Smooth muscle cell (in vitro differentiated cells): ENCODE measurements around the gene SACM1L. TPM values are rescaled to one million over a fixed set of nuclear protein-coding genes. Genes with fewer than 3 reads are reported as not detected.

Experiments used
- DNase-seq: peaks from one replicate; lab custom pipeline; 2025; ENCODE audit not compliant: unreplicated experiment; lab: John Stamatoyannopoulos, UW
- H2AFZ ChIP-seq: fragments of 200-600 bp; sonication (generic); 2 replicates; pipeline ENCODE4 v1.6.0; 2016; ENCODE audit warnings: antibody characterized with exemption, low read depth, mild to moderate bottlenecking
- H3F3A ChIP-seq: fragments of 200-600 bp; sonication (generic); 2 replicates; pipeline ENCODE4 v1.6.0; 2017; ENCODE audit warnings: antibody characterized with exemption, low read depth
- H3K27ac ChIP-seq: fragments of 200-600 bp; sonication (generic); 2 replicates; pipeline ENCODE4 v1.5.1; 2016; ENCODE audit warnings: low read depth, mild to moderate bottlenecking
- H3K27me3 ChIP-seq: fragments of 200-600 bp; sonication (generic); 2 replicates; pipeline ENCODE4 v1.6.1; 2016; ENCODE audit warnings: low read depth, mild to moderate bottlenecking
- H3K36me3 ChIP-seq: fragments of 200-600 bp; sonication (generic); 2 replicates; pipeline ENCODE4 v1.5.1; 2016; ENCODE audit warnings: low read depth
- H3K4me1 ChIP-seq: fragments of 200-600 bp; sonication (generic); 2 replicates; pipeline ENCODE4 v1.5.1; 2016; ENCODE audit warnings: low read depth
- H3K4me2 ChIP-seq: fragments of 200-600 bp; sonication (generic); 2 replicates; pipeline ENCODE4 v1.6.0; 2016; ENCODE audit warnings: mild to moderate bottlenecking
- H3K4me3 ChIP-seq: fragments of 200-600 bp; sonication (generic); 2 replicates; pipeline ENCODE4 v1.5.1; 2016; ENCODE audit warnings: mild to moderate bottlenecking
- H3K79me2 ChIP-seq: fragments of 200-600 bp; sonication (generic); 2 replicates; pipeline ENCODE4 v1.6.0; 2016; ENCODE audit warnings: low read depth, mild to moderate bottlenecking
- H3K9ac ChIP-seq: fragments of 200-600 bp; sonication (generic); 2 replicates; pipeline ENCODE4 v1.6.0; 2016; ENCODE audit warnings: low read depth
- H3K9me3 ChIP-seq: fragments of 200-600 bp; sonication (generic); replicated peaks from 2 replicates; pipeline ENCODE4 v1.5.1; 2016; ENCODE audit warnings: low read depth
- H4K20me1 ChIP-seq: fragments of 200-600 bp; sonication (generic); 2 replicates; pipeline ENCODE4 v1.6.0; 2016; ENCODE audit warnings: low read depth
- CTCF ChIP-seq: fragments of 200-600 bp; sonication (generic); IDR thresholded peaks from 2 replicates; pipeline ENCODE4 v1.5.1; 2017; ENCODE audit warnings: borderline replicate concordance, mild to moderate bottlenecking, antibody characterized with exemption; ENCODE audit not compliant: insufficient read depth, poor library complexity, severe bottlenecking
- WGBS: methylation state at CpG from one replicate; pipeline ENCODE4 v1.1.7; 2016; ENCODE audit warnings: low lambda C conversion rate; 5-methylcytosine and 5-hydroxymethylcytosine counted together
- polyA plus RNA-seq: library from polyadenylated mRNA; unstranded; fragments of >200 nt; fragmentation: Nextera tagmentation; extraction: Ambion mirVana; gene quantifications from 2 replicates; pipeline ENCODE4 v1.2.1, GENCODE V29; 2016
- total RNA-seq: library from RNA; depleted of rRNA; stranded (reverse); fragments of >200 nt; gene quantifications from 2 replicates; pipeline ENCODE4 v1.2.3, GENCODE V29; 2014

Gene SACM1L
- total and polyA plus RNA-seq, 2 experiments from 2014 or later, result 12.9 to 24.7 TPM

GRCh38 chr3:45742461-45743089, 53.4 kb downstream of the SACM1L start:
- Histone ChIP-seq H4K20me1 (no peaks in the 10 kb centered on the region), H3K9ac (no peak overlapping the region), H3K4me2 (no peak overlapping the region), H3K4me1 (no peaks in the 10 kb centered on the region), H3K27ac (no peak overlapping the region), H3K79me2 (no peaks in the 10 kb centered on the region), H2AFZ (no peak overlapping the region), H3K9me3 (no peaks in the 10 kb centered on the region), H3K27me3 (no peaks in the 10 kb centered on the region), H3K4me3 (no peak overlapping the region), H3K36me3 (peaks cover 38% of the 10 kb centered on the region), H3F3A (no peaks in the 10 kb centered on the region)
- WGBS, result 98% methylated on average over 4 of the region's 4 CpGs
- TF ChIP-seq CTCF, result no peak
- no peak for DNase-seq

GRCh38 chr3:45746165-45746776, 57.1 kb downstream of the SACM1L start:
- DNase-seq, result no peak
- H4K20me1 ChIP-seq, result no peaks in the 10 kb centered on the region
- WGBS, result 95% methylated on average over 29 of the region's 32 CpGs
- H3F3A ChIP-seq, result no peaks in the 10 kb centered on the region
- H3K9me3 ChIP-seq, result no peaks in the 10 kb centered on the region
- peaks cover 8% of the 10 kb centered on the region for H3K36me3 ChIP-seq
- no peak overlapping the region for H3K4me2 ChIP-seq
- no peak overlapping the region for H3K27ac ChIP-seq
- H3K4me3 ChIP-seq, result no peak overlapping the region
- H3K4me1 ChIP-seq, result no peaks in the 10 kb centered on the region
- TF ChIP-seq CTCF, result no peak
- no peak overlapping the region for H2AFZ ChIP-seq
- no peaks in the 10 kb centered on the region for H3K27me3 ChIP-seq
- no peaks in the 10 kb centered on the region for H3K79me2 ChIP-seq
- H3K9ac ChIP-seq, result no peak overlapping the region

- 98% methylated on average over 18 of the region's 18 CpGs for WGBS
- Histone ChIP-seq H3K4me2 (no peak overlapping the region), H3K9ac (no peak overlapping the region), H3K27ac (no peak overlapping the region), H2AFZ (no peak overlapping the region), H3K4me1 (no peaks in the 10 kb centered on the region), H3K36me3 (peaks cover 8% of the 10 kb centered on the region), H3K9me3 (no peaks in the 10 kb centered on the region), H3F3A (no peaks in the 10 kb centered on the region), H3K79me2 (no peaks in the 10 kb centered on the region), H3K4me3 (no peak overlapping the region), H3K27me3 (no peaks in the 10 kb centered on the region), H4K20me1 (no peaks in the 10 kb centered on the region)
- DNase-seq, result no peak
- TF ChIP-seq CTCF, result no peak
Observed at GRCh38 chr3:45746777-45747622, 57.8 kb downstream of the SACM1L start.
